Activated CD4-positive, alpha-beta T cell treated with anti-CD3 and anti-CD28 coated beads for 4 hours (primary cell): ENCODE measurements around the gene THAP4.

Source experiments
- DNase-seq, 2 donors: peaks; one replicate each; pipeline ENCODE4 v3.0.0-alpha.2; 2020

THAP4 gene

DNA sequence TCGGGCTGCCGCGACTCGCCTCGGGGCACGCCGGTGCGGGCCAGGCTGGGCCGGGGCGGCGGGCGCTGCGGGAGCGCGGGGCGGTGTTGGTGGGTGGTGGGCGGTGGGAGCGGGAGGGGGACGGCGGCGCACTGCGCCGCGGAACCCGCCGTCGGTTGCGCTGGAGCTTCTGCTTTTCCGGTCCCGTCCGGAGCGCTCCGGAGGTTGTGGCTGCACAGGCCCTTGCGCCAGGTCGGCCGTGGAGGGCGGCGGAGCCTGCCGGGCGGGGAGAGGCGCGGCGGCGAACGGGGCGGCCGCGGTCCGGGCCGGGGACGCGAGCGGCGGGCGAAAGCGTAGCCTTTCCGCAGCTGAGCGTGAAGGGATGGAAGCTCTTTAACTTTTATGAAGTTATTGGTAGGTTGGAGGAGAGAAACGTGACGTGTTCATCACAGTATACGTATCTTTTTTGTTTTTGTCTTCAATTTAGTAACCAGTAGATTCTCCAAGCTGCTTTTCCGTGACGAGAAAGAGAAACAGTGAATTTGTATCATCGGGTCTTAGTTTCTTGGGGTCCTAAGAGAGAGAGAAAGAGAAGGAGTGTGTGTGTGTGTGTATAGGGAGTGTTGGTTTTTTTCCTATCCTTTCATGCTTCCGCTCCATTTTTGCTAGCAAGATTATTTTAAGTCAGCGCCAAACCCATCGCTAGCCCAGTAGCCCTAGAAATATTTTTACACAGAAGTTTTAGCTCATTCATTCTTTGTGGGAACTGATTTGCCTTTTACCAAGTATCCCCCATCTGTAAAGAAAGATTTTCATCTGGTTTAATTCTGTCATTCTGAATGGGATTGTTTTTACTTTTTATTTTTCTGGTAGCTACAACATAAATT is 1.1 kb upstream of the THAP4 start:
- peak in 1 of 2 donors; percentile 49 for DNase-seq

DNA sequence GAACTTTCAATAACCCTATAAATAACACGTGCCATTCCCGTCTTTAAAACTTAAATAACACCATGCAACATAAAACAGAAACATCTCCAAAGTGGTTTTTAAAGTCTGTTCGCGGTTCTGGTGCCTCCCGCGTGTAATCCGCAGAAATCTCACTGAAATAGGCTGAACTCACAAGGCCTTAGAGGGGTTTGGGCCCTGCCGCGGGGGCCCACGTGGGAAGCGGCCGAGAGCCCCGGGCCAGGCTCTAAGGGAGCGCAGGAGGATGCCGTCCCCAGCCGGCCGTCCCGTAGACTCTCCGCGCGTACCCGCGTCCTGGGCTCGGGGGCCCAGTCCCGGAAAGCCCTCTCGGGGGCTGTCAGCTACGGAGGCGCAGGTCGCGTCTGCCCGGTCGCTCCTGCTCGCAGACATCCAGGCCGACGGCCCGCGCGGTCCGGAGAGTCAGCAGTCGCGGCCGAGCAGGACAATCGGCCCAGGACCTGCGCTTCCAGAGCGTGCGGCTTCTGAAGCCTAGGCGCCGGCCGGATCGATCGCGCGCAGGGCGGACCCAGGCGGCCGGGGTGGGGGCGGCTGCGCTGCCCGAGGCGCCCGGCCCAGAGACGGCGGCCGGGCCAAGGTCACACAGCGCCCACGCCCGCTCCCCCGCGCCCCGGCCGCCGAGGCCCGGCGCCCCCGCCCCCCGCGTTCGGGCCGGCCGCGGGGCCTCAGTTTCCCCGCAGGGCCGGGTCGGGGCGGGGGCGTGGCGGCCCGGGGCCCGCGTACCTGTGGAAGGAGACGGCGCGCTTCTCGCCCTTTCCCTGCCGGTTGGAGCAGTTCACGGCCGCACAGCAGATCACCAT is 558 bp downstream of the THAP4 start:
- DNase-seq, result peak in 1 of 2 donors; percentile 28

DNA sequence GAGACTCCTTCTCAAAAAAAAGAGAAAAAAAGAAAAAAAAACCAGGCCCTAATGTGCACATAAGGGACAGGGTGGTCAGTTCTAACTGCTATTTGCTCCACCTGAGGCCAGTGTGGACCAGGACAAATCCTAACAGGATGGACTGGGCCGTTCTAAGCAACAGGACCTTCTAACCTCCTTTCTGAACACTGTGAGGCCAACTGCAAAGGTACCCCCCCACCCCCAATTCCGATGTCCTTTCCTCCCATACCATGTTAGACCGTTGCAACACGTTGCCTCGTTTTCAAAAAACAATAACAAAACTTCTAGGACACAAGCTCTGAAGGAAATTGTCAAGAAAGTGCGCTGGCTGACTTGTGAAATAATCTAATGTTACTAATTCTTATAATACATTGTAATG is 1.2 kb downstream of the THAP4 start:
- no peak for DNase-seq

DNA sequence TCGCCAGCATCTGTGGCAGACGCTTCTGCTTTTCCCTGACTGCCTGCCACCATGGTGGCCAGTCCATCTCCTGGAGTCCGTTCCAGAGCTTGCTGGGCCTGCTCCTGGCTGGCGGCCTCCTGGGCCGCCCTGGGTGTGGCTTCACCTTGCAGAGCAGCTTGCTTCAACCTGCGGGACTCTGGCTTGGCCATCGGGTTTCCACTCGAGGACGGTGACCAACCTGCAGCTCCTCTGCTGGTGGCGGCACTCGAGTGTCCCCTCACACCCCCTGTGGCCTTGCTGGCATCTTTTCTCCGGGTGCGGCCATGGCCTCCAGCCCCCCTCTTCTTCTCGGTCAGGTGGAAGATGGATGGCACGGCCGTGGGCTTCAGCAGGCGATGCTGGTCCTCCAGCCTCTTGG is 3.4 kb downstream of the THAP4 start:
- DNase-seq, result no peak

DNA sequence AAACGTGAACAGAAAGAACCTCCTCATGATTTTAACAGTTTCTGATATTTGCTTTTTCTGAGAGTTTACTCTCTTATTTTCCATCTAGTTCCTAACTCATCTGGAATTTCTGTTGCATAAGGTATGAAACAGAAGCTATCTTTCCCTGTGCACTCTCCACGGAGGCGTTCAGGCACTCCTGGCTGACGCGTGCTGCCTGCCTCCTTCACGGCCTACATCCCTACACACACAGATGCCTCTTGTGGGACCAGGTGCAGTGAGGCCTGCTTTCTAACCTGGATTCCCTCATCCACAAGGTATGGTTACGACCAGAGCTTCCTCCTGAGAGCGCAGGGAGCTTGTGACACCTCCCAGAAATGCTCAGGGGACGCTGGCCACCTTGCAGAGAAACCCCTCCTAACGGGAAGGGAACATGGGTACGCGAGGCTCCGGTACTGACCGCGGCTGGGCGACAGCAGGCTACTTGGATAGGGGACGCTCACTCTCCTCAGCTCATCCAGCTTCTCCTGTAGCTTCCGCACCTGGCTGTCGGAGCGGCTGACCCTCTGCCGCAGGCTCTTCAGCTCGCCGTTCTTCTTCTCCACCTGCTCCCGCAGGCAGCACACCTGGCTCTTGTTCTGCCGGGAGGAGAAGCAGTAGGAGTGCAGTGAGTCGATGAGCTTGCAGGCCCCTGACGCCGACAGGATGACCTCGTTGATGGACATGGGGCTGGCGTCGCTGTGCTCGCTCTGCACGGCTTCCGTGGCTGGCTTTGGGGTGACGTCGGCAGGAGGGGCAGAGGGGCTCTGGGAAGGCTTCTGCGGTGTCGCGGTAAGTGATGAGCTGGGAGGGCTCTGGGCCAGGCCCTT is 4.3 kb downstream of the THAP4 start:
- DNase-seq, result no peak

DNA sequence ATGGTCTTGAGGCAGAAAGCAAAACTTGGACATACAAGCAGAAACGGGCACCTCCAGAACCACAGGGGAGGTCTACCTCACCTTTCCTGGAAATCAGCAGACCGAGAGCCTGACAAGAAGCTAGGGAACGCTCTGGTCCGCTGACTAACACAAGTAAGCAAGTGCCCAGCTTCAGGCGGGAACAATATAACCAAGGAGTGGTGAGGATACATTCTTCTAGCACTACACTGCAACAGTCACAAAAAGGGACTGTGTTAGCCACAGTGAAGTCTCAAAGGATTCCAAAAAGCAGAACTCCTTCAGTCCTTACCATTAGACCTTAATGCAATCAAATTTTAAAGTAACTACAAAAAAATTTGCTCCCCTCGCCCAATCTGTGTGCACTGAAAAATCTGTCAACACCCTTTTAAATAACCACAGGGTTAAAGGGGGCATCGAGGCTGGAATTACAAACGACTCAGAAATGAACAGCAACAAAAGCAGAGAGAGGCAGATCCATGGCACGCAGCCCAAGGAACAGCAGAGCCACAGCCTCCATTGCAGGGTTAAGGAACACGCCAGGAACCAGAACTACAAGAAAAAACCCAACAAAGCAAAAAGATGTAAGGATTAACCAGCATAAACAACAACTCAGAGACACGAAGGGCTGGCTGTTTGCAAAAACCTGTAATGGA is 7.1 kb downstream of the THAP4 start:
- DNase-seq, result no peak

DNA sequence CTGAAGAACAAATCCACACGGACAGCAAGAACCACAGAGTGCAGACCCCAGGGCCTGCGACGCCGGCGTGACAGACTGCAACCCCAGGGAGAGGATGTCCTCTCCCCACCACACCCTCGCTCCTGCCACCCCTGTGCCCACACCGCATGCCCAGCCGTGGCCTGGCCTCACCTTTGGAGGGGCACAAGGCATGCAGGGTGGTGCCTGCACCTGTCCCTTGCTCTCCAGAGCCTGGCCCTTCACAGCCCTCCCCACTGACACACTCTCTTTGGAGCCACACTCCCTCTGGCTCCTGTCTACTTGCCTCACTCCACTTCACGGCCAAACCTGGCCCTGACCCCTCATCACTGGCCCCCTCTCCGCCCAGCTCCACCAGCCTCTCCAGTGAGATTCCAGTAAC is 9.3 kb downstream of the THAP4 start:
- no peak for DNase-seq

DNA sequence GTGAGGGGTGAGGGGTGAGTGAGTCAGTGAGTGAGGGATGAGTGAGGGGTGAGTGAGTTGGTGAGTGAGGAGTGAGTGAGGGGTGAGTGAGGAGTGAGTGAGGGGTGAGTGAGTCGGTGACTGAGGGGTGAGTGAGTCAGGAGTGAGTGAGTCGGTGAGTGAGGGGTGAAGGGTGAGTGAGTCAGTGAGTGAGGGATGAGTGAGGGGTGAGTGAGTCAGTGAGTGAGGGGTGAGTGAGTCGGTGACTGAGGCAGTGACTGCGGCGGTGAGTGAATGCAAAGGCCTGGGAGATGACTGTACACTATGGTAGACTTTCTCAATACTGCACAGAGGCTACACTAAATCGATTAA is 16.6 kb downstream of the THAP4 start:
- peak; percentile 30 to 48 for DNase-seq

DNA sequence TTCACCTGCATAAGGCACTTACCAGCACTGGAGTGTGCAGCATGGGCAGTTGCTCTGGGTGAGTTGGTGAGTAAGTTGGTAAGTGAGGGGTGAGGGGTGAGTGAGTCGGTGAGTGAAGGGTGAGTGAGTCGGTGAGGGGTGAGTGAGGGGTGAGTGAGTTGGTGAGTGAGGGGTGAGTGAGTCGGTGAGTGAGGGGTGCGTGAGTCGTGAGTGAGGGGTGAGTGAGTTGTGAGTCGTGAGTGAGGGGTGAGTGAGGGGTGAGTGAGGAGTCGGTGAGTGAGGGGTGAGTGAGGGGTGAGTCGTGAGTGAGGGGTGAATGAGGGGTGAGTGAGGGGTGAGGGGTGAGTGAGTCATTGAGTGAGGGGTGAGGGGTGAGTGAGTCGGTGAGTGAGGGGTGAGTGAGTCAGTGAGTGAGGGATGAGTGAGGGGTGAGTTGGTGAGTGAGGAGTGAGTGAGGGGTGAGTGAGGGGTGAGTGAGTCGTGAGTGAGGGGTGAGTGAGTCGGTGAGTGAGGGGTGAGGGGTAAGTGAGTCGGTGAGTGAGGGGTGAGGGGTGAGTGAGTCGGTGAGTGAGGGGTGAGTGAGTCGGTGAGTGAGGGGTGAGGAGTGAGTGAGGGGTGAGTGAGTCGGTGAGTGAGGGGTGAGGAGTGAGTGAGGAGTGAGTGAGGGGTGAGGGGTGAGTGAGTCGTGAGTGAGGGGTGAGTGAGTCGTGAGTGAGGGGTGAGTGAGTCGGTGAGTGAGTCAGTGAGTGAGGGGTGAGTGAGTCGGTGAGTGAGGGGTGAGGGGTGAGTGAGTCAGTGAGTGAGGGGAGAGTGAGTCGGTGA is 17.1 kb downstream of the THAP4 start:
- DNase-seq, result no peak

DNA sequence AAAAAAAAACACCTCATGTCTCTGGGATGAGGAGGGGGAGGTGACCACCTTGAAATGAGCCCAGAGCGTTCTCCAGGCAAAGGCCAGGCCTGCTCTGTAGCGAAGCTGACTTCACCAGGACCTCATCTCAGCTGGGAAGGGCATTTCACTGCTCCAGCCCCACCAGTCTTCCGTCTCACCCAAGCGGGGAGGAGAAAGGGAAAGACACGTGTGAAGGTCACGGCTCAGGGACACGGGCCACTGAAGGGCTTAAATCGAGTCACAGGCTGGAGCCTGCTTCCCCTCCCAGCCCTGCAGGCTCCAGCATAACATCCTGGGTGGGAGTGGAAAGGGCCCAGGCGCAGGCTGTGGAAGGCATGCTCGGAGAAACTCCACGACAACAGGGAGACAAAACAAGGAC is 18.1 kb downstream of the THAP4 start:
- no peak for DNase-seq

DNA sequence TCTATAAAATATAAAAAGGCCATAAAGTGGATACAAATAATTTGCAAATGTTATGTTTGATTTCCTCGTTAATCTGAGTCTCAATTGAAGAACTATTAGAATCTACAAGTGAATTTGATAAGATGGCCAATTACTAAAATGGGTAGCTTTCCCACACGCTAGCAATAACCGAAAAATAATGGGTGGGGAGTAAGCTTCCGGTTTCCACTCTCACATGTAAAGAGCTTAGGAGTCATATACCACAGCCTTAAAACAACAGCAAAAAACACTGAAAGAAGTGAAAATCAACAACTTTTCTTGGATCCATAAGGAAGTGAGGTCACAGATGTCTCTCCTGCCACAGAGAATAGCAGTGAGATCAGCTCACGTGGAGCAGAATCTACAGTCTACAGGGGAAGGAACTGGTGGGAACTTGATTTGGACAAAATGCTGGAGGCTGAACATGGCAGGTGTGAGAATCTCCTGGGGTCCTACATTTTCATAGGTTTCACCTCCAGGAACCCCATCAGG is 18.6 kb downstream of the THAP4 start:
- DNase-seq, result no peak

DNA sequence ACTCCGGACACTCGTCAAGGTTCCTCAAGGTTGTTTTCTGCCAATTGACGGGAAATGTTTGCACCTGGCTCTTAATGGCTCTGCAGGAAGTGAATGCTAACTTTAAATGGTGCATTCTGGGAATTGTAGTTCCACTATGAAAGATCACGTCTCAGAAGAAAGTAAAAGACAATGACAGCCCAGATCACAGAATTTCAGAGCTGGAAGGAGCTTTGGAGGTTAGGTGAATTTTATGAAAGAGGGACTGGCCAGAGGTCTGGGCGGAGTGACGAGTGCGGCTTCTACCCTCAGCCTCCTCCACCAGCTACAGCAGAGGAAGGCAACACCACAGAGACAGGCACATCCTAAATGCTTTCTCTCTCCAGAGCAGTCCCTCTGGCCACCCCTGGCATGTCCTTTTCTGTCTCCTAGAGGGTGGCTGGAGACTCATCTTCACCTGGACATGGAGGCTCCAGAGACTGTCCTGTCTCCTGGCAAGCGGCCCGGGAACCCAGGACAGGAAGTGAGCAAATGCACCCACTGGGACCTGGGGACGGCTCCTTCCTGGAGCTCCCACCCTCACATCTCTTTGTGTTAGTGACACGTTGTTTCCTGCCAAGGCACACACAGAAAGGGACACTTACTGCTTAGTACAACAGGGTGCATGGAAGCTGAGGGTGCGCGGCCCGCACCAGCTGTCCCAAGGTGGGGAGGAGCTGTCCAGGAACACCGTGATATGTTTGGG is 19.4 kb downstream of the THAP4 start:
- no peak for DNase-seq

DNA sequence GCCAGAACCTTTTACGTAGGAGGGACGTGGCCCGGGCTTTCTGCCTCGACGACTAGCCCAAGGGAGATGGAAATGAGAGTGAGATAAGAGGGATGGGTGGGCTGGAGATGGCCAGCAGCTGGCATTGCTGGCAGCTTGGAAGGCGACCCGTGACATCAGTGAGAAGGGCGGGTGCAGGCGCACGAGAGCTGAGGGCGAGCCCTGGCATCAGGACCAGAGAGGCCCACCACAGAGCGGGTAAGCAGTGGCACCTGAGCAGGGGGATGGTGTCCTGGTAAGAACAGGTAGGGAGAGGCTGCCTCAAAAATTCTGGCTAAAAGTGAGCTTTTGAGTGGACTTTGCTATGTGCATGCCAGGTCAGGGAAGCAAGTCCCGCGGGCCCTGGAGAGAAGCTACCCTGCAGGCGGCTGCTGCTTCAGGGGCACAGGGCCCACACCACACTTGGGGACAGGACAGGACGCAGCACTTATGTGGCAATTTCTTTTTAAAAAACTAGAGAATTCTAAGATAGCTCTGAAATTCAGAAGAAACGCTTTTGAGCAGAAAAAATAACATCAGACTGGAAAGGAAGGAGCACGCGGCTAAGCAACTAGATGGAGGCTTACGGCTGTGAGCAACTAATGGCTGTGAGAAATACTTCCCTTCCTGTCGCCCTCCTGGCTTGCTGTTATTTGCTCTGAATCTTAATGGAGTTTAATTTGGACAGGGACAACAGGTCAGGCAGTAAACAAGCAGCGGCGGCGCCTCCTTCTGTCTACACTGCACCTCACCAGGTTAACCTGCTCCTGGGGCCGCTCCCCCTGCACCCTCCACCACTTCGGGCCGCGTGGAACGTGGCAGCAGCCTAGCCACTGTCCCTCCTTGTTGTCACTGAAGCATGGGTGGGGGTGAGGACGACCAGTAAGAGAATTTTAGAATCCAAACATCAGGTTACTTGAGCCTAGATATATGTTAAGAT is 20.5 kb downstream of the THAP4 start:
- DNase-seq, result no peak

DNA sequence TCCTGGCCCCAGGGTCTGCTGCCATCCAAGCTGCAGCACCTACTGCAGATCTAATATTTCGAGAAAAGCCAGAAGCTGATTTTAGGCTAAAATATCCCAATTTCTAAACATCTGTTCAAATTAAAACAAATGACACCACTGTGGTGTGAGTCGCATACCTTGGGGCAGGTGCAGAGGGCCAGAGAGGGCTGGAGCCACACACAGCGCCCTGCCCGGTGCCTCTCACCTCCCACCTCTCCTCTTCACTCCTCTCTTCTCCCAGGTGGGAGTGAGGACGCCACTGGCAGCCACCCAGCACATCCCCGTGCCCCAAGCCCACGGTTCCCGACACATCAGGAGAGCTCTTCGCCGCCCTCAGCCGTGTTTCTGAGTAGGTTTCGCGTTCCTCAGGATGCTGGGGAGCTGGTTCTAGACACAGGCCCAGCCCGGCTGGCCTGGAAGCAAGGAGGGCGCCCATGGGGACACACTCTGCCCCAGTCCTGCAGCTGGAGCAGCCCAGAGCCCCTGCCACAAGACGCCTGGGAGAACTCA is 21.4 kb downstream of the THAP4 start:
- no peak for DNase-seq

DNA sequence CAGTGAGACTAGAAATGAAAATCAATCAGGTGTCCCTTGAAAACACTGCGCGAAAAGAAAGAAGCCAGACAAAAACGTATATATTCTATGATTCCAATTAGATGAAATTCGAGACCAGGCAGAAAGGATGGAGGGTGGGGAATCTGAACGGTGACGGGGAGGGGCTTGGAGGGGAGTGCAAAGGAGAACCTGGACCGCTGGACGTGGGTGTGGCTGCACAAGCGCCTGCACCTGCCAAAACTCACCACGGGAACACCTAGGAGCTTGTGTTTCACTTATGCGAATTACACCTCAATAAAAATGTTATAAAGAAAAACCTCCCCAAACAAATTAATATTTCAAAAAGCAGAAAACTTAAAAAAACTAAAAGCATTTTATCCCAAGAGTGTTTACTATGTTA is 21.9 kb downstream of the THAP4 start:
- DNase-seq, result no peak

DNA sequence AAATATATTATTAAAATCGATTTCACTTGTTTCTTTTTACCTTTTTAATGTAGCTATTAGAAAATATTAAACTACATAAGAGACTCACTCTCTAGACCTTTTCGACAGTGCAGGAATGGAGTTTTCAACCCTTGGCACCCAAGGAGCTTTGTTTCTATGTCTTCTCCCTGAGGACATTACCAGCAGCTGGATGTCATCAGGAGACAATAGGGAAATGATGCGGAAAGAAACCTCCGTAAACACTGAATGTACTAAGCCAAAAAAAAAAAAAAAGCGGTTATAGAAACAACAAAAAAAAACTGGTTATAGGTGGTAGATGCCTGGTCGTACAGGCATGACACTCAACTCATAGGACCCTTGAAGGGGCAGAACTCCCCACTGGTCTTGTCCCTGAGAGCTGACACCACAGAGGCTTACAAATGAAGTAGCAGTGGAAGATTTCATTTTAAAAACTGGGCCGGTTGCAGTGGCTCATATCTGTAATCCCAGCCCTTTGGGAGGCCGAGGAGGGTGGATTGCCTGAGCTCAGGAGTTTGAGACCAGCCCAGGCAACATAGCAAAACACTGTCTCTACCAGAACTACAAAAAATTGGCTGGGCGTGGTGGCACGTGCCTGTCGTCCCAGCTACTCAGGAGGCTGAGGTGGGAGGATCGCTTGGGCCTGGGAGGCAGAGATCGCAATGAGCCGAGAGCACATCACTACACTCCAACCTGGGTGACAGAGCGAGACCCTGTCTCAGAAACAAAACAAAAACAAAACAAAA is 23.8 kb downstream of the THAP4 start:
- no peak for DNase-seq

DNA sequence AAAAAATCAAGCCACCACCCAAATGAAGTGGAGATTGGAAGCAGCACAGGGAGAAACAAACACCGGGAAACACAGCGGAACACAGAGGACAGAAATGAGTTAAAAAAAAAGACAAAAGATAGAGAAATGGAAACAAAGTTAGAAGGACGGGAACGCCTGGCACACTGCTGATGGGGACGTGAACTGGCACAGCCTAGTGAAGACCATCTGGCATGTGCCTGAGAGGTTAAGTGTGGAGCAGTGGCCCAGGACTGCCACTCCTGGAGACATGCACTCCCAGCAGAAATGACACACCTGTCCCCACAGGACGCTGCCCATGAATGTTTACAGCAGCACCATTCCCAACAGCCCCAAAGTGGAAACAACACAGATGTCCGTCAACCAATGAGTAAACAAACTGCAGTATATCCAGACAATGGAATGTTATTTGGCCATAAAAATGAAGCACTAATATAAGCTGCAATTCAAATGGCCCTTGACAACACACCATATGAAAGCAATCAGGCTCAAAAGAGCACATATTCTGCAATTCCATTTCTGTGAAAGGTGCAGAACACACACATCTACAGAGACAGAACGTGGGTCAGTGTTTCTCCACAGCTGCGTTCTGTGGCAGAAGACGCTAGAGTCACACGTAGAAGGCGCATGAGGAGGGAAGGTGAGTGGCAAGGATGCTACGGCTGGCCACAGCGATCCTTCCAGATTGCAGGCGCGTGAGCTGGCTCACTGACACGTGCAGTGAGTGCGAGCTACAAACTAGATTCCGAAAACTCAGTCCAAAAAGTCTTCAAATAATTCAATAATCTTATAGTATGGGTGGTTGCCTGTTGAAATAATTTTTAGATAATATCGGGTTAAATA is 24.6 kb downstream of the THAP4 start:
- DNase-seq, result no peak

DNA sequence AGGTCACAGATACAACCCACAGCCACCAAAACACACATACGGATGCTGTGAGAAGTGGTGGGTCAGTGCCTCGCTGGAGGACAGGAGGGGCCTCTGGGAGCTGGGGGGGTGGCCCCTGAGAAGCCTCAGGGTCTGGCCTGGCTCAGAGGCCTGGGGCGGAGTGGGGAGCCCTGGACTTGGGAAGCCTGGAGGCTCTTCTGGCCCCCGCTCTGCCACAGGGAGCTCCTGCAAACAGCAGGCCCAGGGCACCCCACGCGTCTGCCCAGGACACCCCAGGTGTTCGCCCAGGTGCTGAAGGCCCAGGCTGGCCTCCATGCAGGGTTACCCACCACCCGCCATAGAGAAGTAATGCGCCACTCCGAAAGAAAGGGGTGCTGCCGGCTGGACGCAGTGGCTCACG is 25.9 kb downstream of the THAP4 start:
- DNase-seq, result no peak
